Measurements from ENCODE around the gene AMBP.

The AMBP gene

GRCh38 chr9:114029311-114030170 is 48.6 kb downstream of the AMBP start:
- no peak overlapping the region for H3K23ac ChIP-seq (ENCODE audit: low read depth, low read length, poor library complexity)
- H3K79me1 ChIP-seq (ENCODE audit: low read depth, low read length) = peaks cover 1% of the 10 kb centered on the region
- H2BK120ac ChIP-seq (ENCODE audit: low read depth, low read length) = no peak overlapping the region
- peaks cover 39 to 80% of the 10 kb centered on the region in 2 donors for H3K36me3 ChIP-seq (replicated peaks in 1 of 2; ENCODE audit: control insufficient read depth in 2 of 2, insufficient read depth in 2 of 2, low read length in 2 of 2)
- no peak overlapping the region for H4K8ac ChIP-seq (ENCODE audit: low read depth, low read length)
- no peak for DNase-seq (ENCODE audit: low spot score)
- no peak overlapping the region for H3K9ac ChIP-seq (ENCODE audit: low read depth, low read length, poor library complexity)
- peaks cover 0 to 11% of the 10 kb centered on the region in 2 donors for H3K4me1 ChIP-seq (ENCODE audit: control insufficient read depth in 2 of 2, insufficient read depth in 1 of 2, low read depth in 1 of 2, low read length in 2 of 2)
- peaks cover 0 to 4% of the 10 kb centered on the region in 2 donors for H3K9me3 ChIP-seq (replicated peaks in 1 of 2; ENCODE audit: control insufficient read depth in 2 of 2, insufficient read depth in 1 of 2, low read depth in 1 of 2, low read length in 2 of 2)
- no CpG with 5 or more reads among the region's 12 CpGs for WGBS, 2 donors (ENCODE audit: extremely low coverage in 2 of 2, insufficient read length in 2 of 2, insufficient replicate concordance in 1 of 2)
- no peak overlapping the region for H4K91ac ChIP-seq (ENCODE audit: low read depth, low read length, poor library complexity)
- peak overlapping the region; percentile 12 for H2BK5ac ChIP-seq (ENCODE audit: low read length)
- no peak overlapping the region for H3K4me2 ChIP-seq (ENCODE audit: insufficient read depth, low read length, poor library complexity, severe bottlenecking)
- H3K18ac ChIP-seq (ENCODE audit: low read length) = no peak overlapping the region
- H3K4ac ChIP-seq (ENCODE audit: low read length) = no peak overlapping the region
- H3K27ac ChIP-seq (replicated peaks; ENCODE audit: low read length) = no peak overlapping the region
- H2AFZ ChIP-seq (ENCODE audit: low read length) = no peak overlapping the region
- H2BK15ac ChIP-seq (ENCODE audit: low read length) = no peak overlapping the region
- no peak overlapping the region for H3K4me3 ChIP-seq (ENCODE audit: low read length in 2 of 2)
- H2BK12ac ChIP-seq (ENCODE audit: low read length) = no peak overlapping the region
- H3K27me3 ChIP-seq (ENCODE audit: control insufficient read depth in 3 of 3, insufficient read depth in 3 of 3, low read depth in 1 of 3, low read length in 3 of 3) = no peaks in the 10 kb centered on the region
- H3K14ac ChIP-seq (ENCODE audit: low read length) = no peak overlapping the region
- H2AK5ac ChIP-seq (ENCODE audit: low read depth, low read length) = no peak overlapping the region

GRCh38 chr9:114028646-114029045 is 49.5 kb downstream of the AMBP start:
- H3K79me1 ChIP-seq (ENCODE audit: low read depth, low read length) = peaks cover 1% of the 10 kb centered on the region
- WGBS, 2 donors (ENCODE audit: extremely low coverage in 2 of 2, insufficient read length in 2 of 2, insufficient replicate concordance in 1 of 2) = no CpG with 5 or more reads among the region's 22 CpGs
- no peak overlapping the region for H3K4me2 ChIP-seq (ENCODE audit: insufficient read depth, low read length, poor library complexity, severe bottlenecking)
- no peaks in the 10 kb centered on the region for H3K27me3 ChIP-seq (ENCODE audit: control insufficient read depth in 3 of 3, insufficient read depth in 3 of 3, low read depth in 1 of 3, low read length in 3 of 3)
- no peak for DNase-seq (ENCODE audit: low spot score)
- peak overlapping the region; percentile 15 for H3K18ac ChIP-seq (ENCODE audit: low read length)
- peaks cover 32 to 73% of the 10 kb centered on the region in 2 donors for H3K36me3 ChIP-seq (replicated peaks in 1 of 2; ENCODE audit: control insufficient read depth in 2 of 2, insufficient read depth in 2 of 2, low read length in 2 of 2)
- no peak overlapping the region for H4K91ac ChIP-seq (ENCODE audit: low read depth, low read length, poor library complexity)
- H4K8ac ChIP-seq (ENCODE audit: low read depth, low read length) = no peak overlapping the region
- H2AFZ ChIP-seq (ENCODE audit: low read length) = no peak overlapping the region
- no peak overlapping the region for H2BK120ac ChIP-seq (ENCODE audit: low read depth, low read length)
- peaks cover 0 to 11% of the 10 kb centered on the region in 2 donors for H3K4me1 ChIP-seq (ENCODE audit: control insufficient read depth in 2 of 2, insufficient read depth in 1 of 2, low read depth in 1 of 2, low read length in 2 of 2)
- H2AK5ac ChIP-seq (ENCODE audit: low read depth, low read length) = no peak overlapping the region
- no peak overlapping the region for H3K14ac ChIP-seq (ENCODE audit: low read length)
- H2BK5ac ChIP-seq (ENCODE audit: low read length) = no peak overlapping the region
- no peak overlapping the region for H2BK15ac ChIP-seq (ENCODE audit: low read length)
- H3K4me3 ChIP-seq (ENCODE audit: low read length in 2 of 2) = no peak overlapping the region
- H3K4ac ChIP-seq (ENCODE audit: low read length) = no peak overlapping the region
- no peak overlapping the region for H2BK12ac ChIP-seq (ENCODE audit: low read length)
- peak overlapping the region; percentile 50 for H3K9ac ChIP-seq (ENCODE audit: low read depth, low read length, poor library complexity)
- H3K23ac ChIP-seq (ENCODE audit: low read depth, low read length, poor library complexity) = no peak overlapping the region
- H3K27ac ChIP-seq (replicated peaks; ENCODE audit: low read length) = no peak overlapping the region
- peaks cover 0 to 13% of the 10 kb centered on the region in 2 donors for H3K9me3 ChIP-seq (replicated peaks in 1 of 2; ENCODE audit: control insufficient read depth in 2 of 2, insufficient read depth in 1 of 2, low read depth in 1 of 2, low read length in 2 of 2)

- no peaks in the 10 kb centered on the region for H3K27me3 ChIP-seq (ENCODE audit: control insufficient read depth in 3 of 3, insufficient read depth in 3 of 3, low read depth in 1 of 3, low read length in 3 of 3)
- H2BK120ac ChIP-seq (ENCODE audit: low read depth, low read length) = no peak overlapping the region
- H3K79me1 ChIP-seq (ENCODE audit: low read depth, low read length) = peaks cover 1% of the 10 kb centered on the region
- peak overlapping the region; percentile 21 for H3K18ac ChIP-seq (ENCODE audit: low read length)
- H3K36me3 ChIP-seq (replicated peaks in 1 of 2; ENCODE audit: control insufficient read depth in 2 of 2, insufficient read depth in 2 of 2, low read length in 2 of 2) = peaks cover 30 to 67% of the 10 kb centered on the region in 2 donors
- H2AFZ ChIP-seq (ENCODE audit: low read length) = no peak overlapping the region
- no peak overlapping the region for H3K4me3 ChIP-seq (ENCODE audit: low read length in 2 of 2)
- no peak overlapping the region for H3K4me2 ChIP-seq (ENCODE audit: insufficient read depth, low read length, poor library complexity, severe bottlenecking)
- no peak overlapping the region for H4K8ac ChIP-seq (ENCODE audit: low read depth, low read length)
- H3K9ac ChIP-seq (ENCODE audit: low read depth, low read length, poor library complexity) = no peak overlapping the region
- no peak overlapping the region for H2AK5ac ChIP-seq (ENCODE audit: low read depth, low read length)
- no peak overlapping the region for H3K23ac ChIP-seq (ENCODE audit: low read depth, low read length, poor library complexity)
- H3K14ac ChIP-seq (ENCODE audit: low read length) = no peak overlapping the region
- H2BK5ac ChIP-seq (ENCODE audit: low read length) = peak overlapping the region; percentile 41
- no peak overlapping the region for H3K4ac ChIP-seq (ENCODE audit: low read length)
- H2BK15ac ChIP-seq (ENCODE audit: low read length) = no peak overlapping the region
- no peak overlapping the region for H2BK12ac ChIP-seq (ENCODE audit: low read length)
- DNase-seq (ENCODE audit: low spot score) = no peak
- H3K4me1 ChIP-seq (ENCODE audit: control insufficient read depth in 2 of 2, insufficient read depth in 1 of 2, low read depth in 1 of 2, low read length in 2 of 2) = peaks cover 0 to 11% of the 10 kb centered on the region in 2 donors
- no peak overlapping the region for H4K91ac ChIP-seq (ENCODE audit: low read depth, low read length, poor library complexity)
- H3K27ac ChIP-seq (replicated peaks; ENCODE audit: low read length) = no peak overlapping the region
- H3K9me3 ChIP-seq (replicated peaks in 1 of 2; ENCODE audit: control insufficient read depth in 2 of 2, insufficient read depth in 1 of 2, low read depth in 1 of 2, low read length in 2 of 2) = peaks cover 0 to 20% of the 10 kb centered on the region in 2 donors
- WGBS, 2 donors (ENCODE audit: extremely low coverage in 2 of 2, insufficient read length in 2 of 2, insufficient replicate concordance in 1 of 2) = no CpG with 5 or more reads among the region's 4 CpGs
Observed at GRCh38 chr9:114027863-114028465, 50.1 kb downstream of the AMBP start.

- Histone ChIP-seq H3K9ac (ENCODE audit: low read depth, low read length, poor library complexity) (peak overlapping the region; percentile 16), H3K4ac (ENCODE audit: low read length) (no peak overlapping the region), H2BK120ac (ENCODE audit: low read depth, low read length) (no peak overlapping the region), H2AFZ (ENCODE audit: low read length) (no peak overlapping the region), H3K36me3 (replicated peaks in 1 of 2; ENCODE audit: control insufficient read depth in 2 of 2, insufficient read depth in 2 of 2, low read length in 2 of 2) (peaks cover 24 to 67% of the 10 kb centered on the region in 2 donors), H2BK15ac (ENCODE audit: low read length) (no peak overlapping the region), H4K8ac (ENCODE audit: low read depth, low read length) (no peak overlapping the region), H3K27ac (replicated peaks; ENCODE audit: low read length) (no peak overlapping the region), H3K18ac (ENCODE audit: low read length) (peak overlapping the region; percentile 44), H4K91ac (ENCODE audit: low read depth, low read length, poor library complexity) (no peak overlapping the region), H3K23ac (ENCODE audit: low read depth, low read length, poor library complexity) (no peak overlapping the region), H3K79me1 (ENCODE audit: low read depth, low read length) (peaks cover 1% of the 10 kb centered on the region), H2BK5ac (ENCODE audit: low read length) (peak overlapping the region; percentile 41), H3K4me3 (ENCODE audit: low read length in 2 of 2) (no peak overlapping the region), H3K27me3 (ENCODE audit: control insufficient read depth in 3 of 3, insufficient read depth in 3 of 3, low read depth in 1 of 3, low read length in 3 of 3) (no peaks in the 10 kb centered on the region), H3K4me1 (ENCODE audit: control insufficient read depth in 2 of 2, insufficient read depth in 1 of 2, low read depth in 1 of 2, low read length in 2 of 2) (peaks cover 0 to 5% of the 10 kb centered on the region in 2 donors), H3K14ac (ENCODE audit: low read length) (no peak overlapping the region), H2BK12ac (ENCODE audit: low read length) (no peak overlapping the region), H3K9me3 (replicated peaks in 1 of 2; ENCODE audit: control insufficient read depth in 2 of 2, insufficient read depth in 1 of 2, low read depth in 1 of 2, low read length in 2 of 2) (peaks cover 0 to 26% of the 10 kb centered on the region in 2 donors), H3K4me2 (ENCODE audit: insufficient read depth, low read length, poor library complexity, severe bottlenecking) (no peak overlapping the region), H2AK5ac (ENCODE audit: low read depth, low read length) (no peak overlapping the region)
- no CpG with 5 or more reads among the region's 13 CpGs for WGBS, 2 donors (ENCODE audit: extremely low coverage in 2 of 2, insufficient read length in 2 of 2, insufficient replicate concordance in 1 of 2)
- DNase-seq (ENCODE audit: low spot score) = no peak
Observed at GRCh38 chr9:114027159-114027862, 50.8 kb downstream of the AMBP start.
